HEK293T (cell line): ENCODE results near the gene SSTR4.

Experiments used
- ARNT ChIP-seq: fragments of 450-650 bp; IDR thresholded peaks from 2 replicates; pipeline ENCODE4 v1.6.1; 2017; ENCODE audit warnings: mild to moderate bottlenecking
- BHLHE40 ChIP-seq: fragments of 450-650 bp; IDR thresholded peaks from 2 replicates; pipeline ENCODE4 v1.6.1; 2016; ENCODE audit warnings: mild to moderate bottlenecking, moderate library complexity, borderline replicate concordance
- FOXA1 ChIP-seq: fragments of 450-650 bp; IDR thresholded peaks from 2 replicates; pipeline ENCODE4 v1.6.1; 2016; ENCODE audit warnings: mild to moderate bottlenecking
- FOXM1 ChIP-seq: fragments of 450-650 bp; IDR thresholded peaks from 2 replicates; pipeline ENCODE4 v1.6.1; 2017; ENCODE audit warnings: mild to moderate bottlenecking, borderline replicate concordance
- NFRKB ChIP-seq: fragments of 450-650 bp; IDR thresholded peaks from 2 replicates; pipeline ENCODE4 v1.6.1; 2016; ENCODE audit warnings: mild to moderate bottlenecking, moderate library complexity
- ZNF384 ChIP-seq: fragments of 450-650 bp; IDR thresholded peaks from 2 replicates; pipeline ENCODE4 v1.6.1; 2016

GRCh38 chr20:23048283-23049200, 13.4 kb downstream of the SSTR4 start:
- TF ChIP-seq BHLHE40 (no peak), ARNT (no peak), FOXA1 (no peak), ZNF384 (no peak), FOXM1 (no peak), NFRKB (no peak)
